HEK293 (cell line): ENCODE results near the gene PLCZ1.

Source experiments
- CTCF ChIA-PET: fragments of 350-600 bp; formaldehyde crosslinking; extraction: SDS; loops from one replicate; lab custom pipeline; 2021; ENCODE audit warnings: antibody characterized with exemption; lab: Yijun Ruan, JAX
- POLR2A ChIA-PET: fragments of 300-600 bp; formaldehyde crosslinking; extraction: SDS; loops from one replicate; lab custom pipeline; 2020; ENCODE audit warnings: antibody characterized with exemption, inconsistent platforms; lab: Yijun Ruan, JAX
- H3K27ac ChIP-seq: fragments of 200-500 bp; sonication (Bioruptor generic); 2 replicates; pipeline ENCODE4 v1.5.1; 2014; ENCODE audit warnings: low read depth, low read length, control low read depth, inconsistent platforms; ENCODE audit errors: extremely low read depth
- H3K36me3 ChIP-seq, 2 experiments: fragments of 200-500 bp in 1 of 2; sonication (Bioruptor generic) in 1 of 2; 1 replicate in 1 of 2; 2 replicates in 1 of 2; pipeline ENCODE4 v1.5.1; 2014 to 2017; ENCODE audit warnings: inconsistent platforms in 2 of 2, low read length in 2 of 2; ENCODE audit not compliant: control insufficient read depth in 2 of 2, insufficient read depth in 1 of 2
- H3K4me1 ChIP-seq: fragments of 200-500 bp; sonication (Bioruptor generic); 2 replicates; pipeline ENCODE4 v1.5.1; 2014; ENCODE audit warnings: mild to moderate bottlenecking, low read length, inconsistent platforms; ENCODE audit not compliant: control insufficient read depth, insufficient read depth
- H3K4me3 ChIP-seq: 2 replicates; pipeline ENCODE4 v1.5.1; 2011; ENCODE audit warnings: low read depth, mild to moderate bottlenecking, control low read depth, low read length, moderate library complexity
- H3K9me3 ChIP-seq: fragments of 200-500 bp; sonication (Bioruptor generic); 2 replicates; pipeline ENCODE4 v1.5.1; 2014; ENCODE audit warnings: low read depth, low read length, inconsistent platforms; ENCODE audit not compliant: control insufficient read depth, insufficient read depth
- ELK4 ChIP-seq: IDR thresholded peaks from 2 replicates; pipeline ENCODE4 v1.6.1; 2011; ENCODE audit warnings: mild to moderate bottlenecking, low read depth, low read length, borderline replicate concordance
- GLI2 ChIP-seq: fragments of 450-650 bp; formaldehyde crosslinking; IDR thresholded peaks from 2 replicates; pipeline ENCODE4; 2017; ENCODE audit warnings: missing biosample characterization, missing genetic modification characterization, low read depth, borderline replicate concordance
- IKZF3 ChIP-seq: fragments of 450-650 bp; IDR thresholded peaks from 2 replicates; pipeline ENCODE4 v1.5.0; 2018; ENCODE audit warnings: missing biosample characterization, mild to moderate bottlenecking, missing genetic modification characterization, moderate library complexity
- KLF10 ChIP-seq: fragments of 450-650 bp; IDR thresholded peaks from 2 replicates; pipeline ENCODE4 v1.5.1; 2018; ENCODE audit warnings: missing biosample characterization, mild to moderate bottlenecking, missing genetic modification characterization
- MYNN ChIP-seq: fragments of 450-650 bp; formaldehyde crosslinking; IDR thresholded peaks from 2 replicates; pipeline ENCODE4 v1.5.1; 2016; ENCODE audit warnings: missing biosample characterization, missing genetic modification characterization, borderline replicate concordance
- OVOL3 ChIP-seq: fragments of 450-650 bp; formaldehyde crosslinking; IDR thresholded peaks from 2 replicates; pipeline ENCODE4 v1.5.1; 2016; ENCODE audit warnings: missing biosample characterization, missing genetic modification characterization
- ZFP3 ChIP-seq: fragments of 450-650 bp; formaldehyde crosslinking; IDR thresholded peaks from 2 replicates; pipeline ENCODE4 v1.5.1; 2016; ENCODE audit warnings: low read depth, missing biosample characterization, missing genetic modification characterization
- ZNF10 ChIP-seq: fragments of 450-650 bp; formaldehyde crosslinking; IDR thresholded peaks from 2 replicates; pipeline ENCODE4 v1.5.1; 2017; ENCODE audit warnings: missing biosample characterization, missing genetic modification characterization
- ZNF280D ChIP-seq: fragments of 450-650 bp; formaldehyde crosslinking; IDR thresholded peaks from 2 replicates; pipeline ENCODE4 v1.5.1; 2016; ENCODE audit warnings: missing biosample characterization, missing genetic modification characterization
- ZNF404 ChIP-seq: fragments of 450-650 bp; formaldehyde crosslinking; IDR thresholded peaks from 2 replicates; pipeline ENCODE4 v1.5.1; 2017; ENCODE audit warnings: missing biosample characterization, missing genetic modification characterization
- ZNF518A ChIP-seq: fragments of 450-650 bp; formaldehyde crosslinking; conservative IDR thresholded peaks from 2 replicates; pipeline ENCODE4 v1.5.1; 2016; ENCODE audit warnings: low read depth, missing biosample characterization, missing genetic modification characterization
- ZNF558 ChIP-seq: fragments of 450-650 bp; formaldehyde crosslinking; IDR thresholded peaks from 2 replicates; pipeline ENCODE4 v1.5.1; 2016; ENCODE audit warnings: missing biosample characterization, missing genetic modification characterization
- ZNF624 ChIP-seq: fragments of 450-650 bp; formaldehyde crosslinking; IDR thresholded peaks from 2 replicates; pipeline ENCODE4 v1.5.1; 2017; ENCODE audit warnings: missing biosample characterization, missing genetic modification characterization
- ZNF664 ChIP-seq: fragments of 450-650 bp; formaldehyde crosslinking; IDR thresholded peaks from 2 replicates; pipeline ENCODE4 v1.5.1; 2016; ENCODE audit warnings: missing biosample characterization, missing genetic modification characterization
- ZNF677 ChIP-seq: fragments of 450-650 bp; IDR thresholded peaks from 2 replicates; pipeline ENCODE4 v1.5.0; 2018; ENCODE audit warnings: missing biosample characterization, mild to moderate bottlenecking, missing genetic modification characterization, moderate library complexity
- ZNF76 ChIP-seq: fragments of 450-650 bp; formaldehyde crosslinking; IDR thresholded peaks from 2 replicates; pipeline ENCODE4; 2016; ENCODE audit warnings: low read depth, missing biosample characterization, missing genetic modification characterization, borderline replicate concordance
- ZNF792 ChIP-seq: fragments of 450-650 bp; formaldehyde crosslinking; IDR thresholded peaks from 2 replicates; pipeline ENCODE4 v1.5.1; 2016; ENCODE audit warnings: missing biosample characterization, missing genetic modification characterization
- ZXDB ChIP-seq: fragments of 450-650 bp; formaldehyde crosslinking; IDR thresholded peaks from 2 replicates; pipeline ENCODE4 v1.5.1; 2016; ENCODE audit warnings: missing biosample characterization, missing genetic modification characterization

The PLCZ1 gene

GRCh38 chr12:18700271-18700670, 37.5 kb downstream of the PLCZ1 start:
- Histone ChIP-seq H3K27ac (no peak overlapping the region), H3K4me1 (no peaks in the 10 kb centered on the region), H3K36me3 (no peaks in the 10 kb centered on the region), H3K4me3 (no peak overlapping the region)
- ChIA-PET POLR2A (interaction anchor here (0.6 kb wide), 1 partner anchor 433 kb away, joined by 4 read pairs; no protein-coding TSS in a partner anchor), CTCF (interaction anchor here (0.6 kb wide), 2 partner anchors 60 to 63 kb away, joined by 3 to 4 read pairs; no protein-coding TSS in a partner anchor)
- TF ChIP-seq ZNF76 (no peak), ZNF280D (no peak), ZNF792 (tag by site-specific recombination) (no peak), MYNN (no peak), ZNF664 (tag by site-specific recombination) (no peak), IKZF3 (tag by site-specific recombination) (no peak), ELK4 (no peak), GLI2 (tag by site-specific recombination) (no peak), ZNF518A (tag by site-specific recombination) (no peak), ZNF10 (no peak), ZFP3 (tag by site-specific recombination) (no peak), ZNF677 (tag by site-specific recombination) (no peak), ZNF558 (tag by site-specific recombination) (no peak), KLF10 (tag by site-specific recombination) (no peak), OVOL3 (no peak), ZNF624 (tag by site-specific recombination) (no peak), ZXDB (tag by site-specific recombination) (no peak), ZNF404 (no peak)
- TF ChIP-seq, all 188 proteins: peak for 0
- H3K9me3 ChIP-seq = no peaks in the 10 kb centered on the region
